ENCODE measurements around the gene GHRH.

GHRH gene

DNA sequence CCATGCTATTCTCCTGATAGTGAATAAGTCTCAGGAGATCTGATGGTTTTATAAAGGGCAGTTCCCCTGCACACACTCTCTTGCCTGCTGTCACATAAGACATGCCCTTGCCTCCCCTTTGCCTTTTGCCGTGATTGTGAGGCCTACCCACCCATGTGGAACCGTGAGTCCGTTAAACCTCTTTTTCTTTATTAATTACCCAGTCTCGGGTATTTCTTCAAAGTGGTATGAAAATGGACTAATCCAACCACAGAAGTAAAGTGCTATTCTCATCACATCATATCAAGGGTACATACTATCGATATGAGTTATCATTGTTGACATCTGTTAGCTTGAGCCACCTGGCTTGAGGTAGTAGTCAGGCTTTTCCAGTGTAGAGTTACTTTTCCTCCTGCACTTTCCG is 30.1 kb upstream of the GHRH start:
- no peak for DNase-seq (ENCODE audit: low read depth in 2 of 2, low spot score in 1 of 2)

GRCh38 chr20:37290158-37290810 is 28.7 kb upstream of the GHRH start:
- DNase-seq (ENCODE audit: low read depth in 2 of 2, low spot score in 1 of 2): no peak

- no peak for DNase-seq (ENCODE audit: low read depth in 2 of 2, low spot score in 1 of 2)
Measured at GRCh38 chr20:37288091-37288490, 26.5 kb upstream of the GHRH start.

DNA sequence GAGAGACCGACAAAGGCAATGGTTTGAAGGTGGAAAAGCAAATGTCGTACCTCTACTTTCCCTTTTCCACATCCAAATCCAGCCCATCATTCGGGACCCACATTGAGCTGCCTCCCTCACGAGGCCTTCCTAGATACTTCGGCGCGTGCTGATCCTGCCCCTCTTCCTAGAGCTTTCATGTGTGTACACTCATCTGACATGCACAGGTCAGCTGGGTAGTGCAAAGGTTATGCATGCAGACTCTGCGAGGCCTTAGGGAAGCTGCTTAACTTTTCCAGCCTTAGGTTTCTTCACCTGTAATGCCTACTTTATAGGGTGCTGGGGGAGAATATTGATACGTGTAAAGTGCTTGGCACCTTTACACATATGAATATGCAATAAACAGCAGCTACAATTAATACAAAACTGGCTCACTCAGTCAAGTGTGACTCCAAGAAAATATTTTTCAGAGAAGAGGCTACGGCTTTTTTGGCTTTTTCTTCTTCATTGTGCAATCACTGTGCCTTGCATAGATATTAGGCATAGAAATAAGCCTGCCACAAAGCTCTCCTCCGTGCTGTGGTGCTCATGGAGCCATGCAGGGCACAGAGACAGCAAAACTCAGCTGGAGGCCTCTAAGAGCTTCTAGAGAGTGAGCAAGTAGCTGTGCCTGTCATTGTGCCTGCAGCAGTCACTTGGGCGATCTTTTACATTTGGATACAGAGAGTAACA is 24.2 kb upstream of the GHRH start:
- no peak for DNase-seq (ENCODE audit: low read depth in 2 of 2, low spot score in 1 of 2)

- DNase-seq (ENCODE audit: low read depth in 2 of 2, low spot score in 1 of 2): no peak
Measured at GRCh38 chr20:37284691-37285161, 23.1 kb upstream of the GHRH start.

- DNase-seq (ENCODE audit: low read depth in 2 of 2, low spot score in 1 of 2): no peak
Measured at GRCh38 chr20:37283530-37284195, 22.0 kb upstream of the GHRH start.

GRCh38 chr20:37282556-37282955 is 20.9 kb upstream of the GHRH start:
- DNase-seq (ENCODE audit: low read depth in 2 of 2, low spot score in 1 of 2): no peak

DNA sequence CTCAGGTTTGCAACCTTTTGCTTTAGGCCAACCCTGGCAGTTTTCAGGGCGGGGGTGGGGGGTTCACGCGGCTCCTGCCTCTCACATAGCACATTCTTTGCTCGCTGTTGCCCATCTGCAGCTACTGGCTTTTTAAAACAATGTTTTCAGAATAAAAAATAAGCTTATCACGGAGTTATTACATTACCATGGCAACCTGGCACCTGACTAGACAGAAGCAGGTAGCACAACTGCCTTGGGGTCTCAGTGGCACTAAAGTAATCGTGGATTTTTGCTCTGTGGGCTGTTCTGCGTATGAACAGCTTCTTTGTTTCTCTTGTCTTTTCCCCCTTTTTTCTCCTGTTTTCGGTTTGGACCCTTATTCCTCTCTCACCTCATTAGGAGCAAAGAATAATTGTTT is 18.8 kb upstream of the GHRH start:
- DNase-seq (ENCODE audit: low read depth in 2 of 2, low spot score in 1 of 2): no peak

GRCh38 chr20:37279820-37280219 is 18.2 kb upstream of the GHRH start:
- DNase-seq (ENCODE audit: low read depth in 2 of 2, low spot score in 1 of 2): no peak

- no peak for DNase-seq (ENCODE audit: low read depth in 2 of 2, low spot score in 1 of 2)
Measured at GRCh38 chr20:37278966-37279590, 17.5 kb upstream of the GHRH start.

GRCh38 chr20:37277253-37277593 is 15.6 kb upstream of the GHRH start:
- no peak for DNase-seq (ENCODE audit: low read depth in 2 of 2, low spot score in 1 of 2)

DNA sequence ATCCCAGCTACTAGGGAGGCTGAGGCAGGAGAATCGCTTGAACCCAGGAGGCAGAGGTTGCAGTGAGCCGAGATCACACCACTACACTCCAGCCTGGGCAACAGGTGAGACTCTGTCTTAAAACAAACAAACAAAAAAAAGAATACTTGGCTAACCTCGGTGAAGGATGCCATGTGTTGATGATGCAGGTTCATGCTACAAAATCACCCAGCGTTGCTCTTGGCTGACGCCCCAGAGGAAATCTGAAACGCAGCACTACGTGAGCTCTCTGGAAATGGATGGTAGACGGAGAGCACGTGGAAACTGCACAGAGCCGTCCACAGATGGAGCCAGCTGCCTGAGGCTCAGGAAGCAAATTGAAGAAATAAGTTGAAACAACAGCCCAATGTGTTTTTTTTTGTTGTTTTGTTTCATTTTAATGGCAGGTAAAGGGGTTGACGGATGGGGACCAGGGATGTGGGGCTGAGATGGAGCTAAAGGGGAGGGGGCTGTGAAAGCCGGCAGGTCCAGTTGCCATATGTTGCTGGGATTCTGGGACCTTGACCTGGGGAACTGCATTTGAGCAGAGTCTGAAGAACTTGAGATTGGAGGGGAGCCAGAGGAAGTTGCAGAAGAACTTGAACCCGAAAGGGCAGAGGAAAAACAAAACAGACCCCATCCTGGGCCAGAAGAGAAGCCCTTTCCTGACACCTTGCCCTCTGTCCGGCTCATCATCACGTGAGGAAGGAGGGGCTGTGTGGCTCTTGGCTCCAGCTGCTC is 15.1 kb upstream of the GHRH start:
- no peak for DNase-seq (ENCODE audit: low read depth in 2 of 2, low spot score in 1 of 2)

DNA sequence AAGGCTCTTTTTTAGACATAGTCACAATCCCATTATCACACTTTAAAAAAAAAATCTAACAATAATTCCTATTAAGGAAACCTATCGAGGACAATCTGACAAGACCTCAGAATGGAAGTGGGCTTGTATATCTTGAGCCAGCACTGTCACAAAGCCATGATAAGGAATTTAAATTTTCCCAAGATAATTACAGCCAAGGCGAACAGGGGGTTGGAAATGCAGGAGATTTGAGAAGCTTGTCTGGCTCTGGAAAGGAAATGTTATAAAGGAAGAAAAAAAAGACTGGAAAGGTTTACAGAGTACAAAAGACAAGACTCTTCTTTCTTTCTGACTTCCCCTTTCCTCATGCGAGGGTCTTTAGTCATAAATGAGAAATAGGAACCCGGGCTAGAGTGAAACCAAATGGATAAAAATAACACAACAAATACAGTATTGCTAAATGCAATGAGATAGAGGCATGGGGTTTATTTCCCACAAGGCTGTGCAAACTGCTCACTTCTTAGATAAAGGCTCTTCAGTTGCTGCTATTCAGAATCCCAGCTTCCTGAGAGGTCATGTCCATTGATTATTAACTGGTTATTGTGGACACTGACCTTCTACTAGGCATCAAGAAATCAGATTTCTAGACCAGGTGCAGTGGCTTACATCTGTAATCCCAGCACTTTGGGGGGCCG is 13.4 kb upstream of the GHRH start:
- DNase-seq (ENCODE audit: low read depth in 2 of 2, low spot score in 1 of 2): no peak

GRCh38 chr20:37273988-37274387 is 12.4 kb upstream of the GHRH start:
- no peak for DNase-seq (ENCODE audit: low read depth in 2 of 2, low spot score in 1 of 2)

GRCh38 chr20:37271421-37271768 is 9.8 kb upstream of the GHRH start:
- DNase-seq (ENCODE audit: low read depth in 2 of 2, low spot score in 1 of 2): no peak

DNA sequence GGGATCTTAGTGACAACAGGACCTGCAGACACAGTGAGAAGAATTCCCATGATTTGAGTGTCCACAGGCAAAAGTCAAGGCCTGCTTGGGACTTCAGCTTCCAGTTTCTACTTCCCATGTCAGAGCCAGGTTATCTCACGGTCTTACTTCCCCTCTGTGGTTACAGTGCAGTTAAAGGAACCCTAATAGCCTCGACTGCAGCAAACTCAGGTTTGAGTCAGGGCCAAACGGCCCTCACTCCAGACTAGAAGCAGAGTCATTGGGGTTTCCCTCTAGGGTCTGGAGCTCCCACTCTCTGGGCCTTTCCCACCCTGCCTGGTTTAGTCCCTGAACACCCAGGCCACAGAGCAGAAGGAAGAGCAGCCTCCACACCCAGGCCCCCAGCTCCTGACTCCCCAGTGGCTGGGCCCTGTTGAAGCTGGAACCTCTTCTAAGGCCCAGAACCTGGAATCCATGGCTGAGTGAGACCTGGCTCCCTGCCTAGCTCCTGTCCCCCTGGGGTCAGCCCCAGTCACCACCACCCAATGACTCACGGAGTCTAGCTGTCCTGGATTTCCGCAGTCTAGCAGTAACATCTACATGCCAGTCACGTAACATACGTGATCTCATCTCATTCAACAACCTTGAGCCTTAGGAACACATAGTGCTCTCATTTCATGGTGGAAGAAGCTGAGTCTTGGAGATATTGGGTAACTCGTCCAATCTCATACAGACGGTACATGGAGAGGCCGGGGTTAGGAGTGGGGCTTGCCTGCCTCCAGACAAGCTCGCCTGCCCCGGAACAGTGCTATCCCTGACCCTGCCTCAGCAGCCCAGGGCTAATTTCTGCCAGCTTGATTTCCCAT is 9.2 kb upstream of the GHRH start:
- no peak for DNase-seq (ENCODE audit: low read depth in 2 of 2, low spot score in 1 of 2)

DNA sequence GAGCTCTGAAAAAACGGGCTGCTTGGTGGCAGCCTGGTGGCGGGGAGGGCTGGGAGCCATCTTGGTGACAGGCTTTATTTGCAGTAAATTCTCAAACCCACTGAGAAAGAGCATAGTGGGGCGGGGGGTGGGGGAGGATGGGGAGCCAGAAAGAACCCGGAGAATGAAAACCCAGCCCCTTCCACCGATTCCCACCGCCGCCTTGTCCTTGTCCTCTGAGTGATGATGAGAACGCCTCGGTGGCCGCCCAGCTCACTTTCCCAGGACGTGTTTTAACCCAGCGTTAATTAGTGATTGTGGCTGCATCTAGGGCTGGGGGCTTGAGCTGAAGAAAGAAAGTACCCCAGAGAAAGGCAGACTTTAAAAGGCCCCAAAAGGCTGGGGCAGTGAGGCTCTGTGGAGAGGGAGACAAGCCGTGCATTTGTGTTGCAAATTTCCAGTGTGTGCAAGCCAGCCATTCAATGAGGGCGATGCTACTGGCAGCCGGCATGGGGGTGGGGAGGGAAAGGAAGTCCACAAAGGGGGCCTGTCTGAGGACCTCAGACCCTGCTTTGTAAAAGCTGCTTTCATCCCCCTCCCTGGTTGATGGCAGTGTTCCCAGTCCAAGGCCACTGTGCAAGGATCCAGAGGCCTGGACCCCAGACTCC is 6.2 kb upstream of the GHRH start:
- no peak for DNase-seq (ENCODE audit: low read depth in 2 of 2, low spot score in 1 of 2)

DNA sequence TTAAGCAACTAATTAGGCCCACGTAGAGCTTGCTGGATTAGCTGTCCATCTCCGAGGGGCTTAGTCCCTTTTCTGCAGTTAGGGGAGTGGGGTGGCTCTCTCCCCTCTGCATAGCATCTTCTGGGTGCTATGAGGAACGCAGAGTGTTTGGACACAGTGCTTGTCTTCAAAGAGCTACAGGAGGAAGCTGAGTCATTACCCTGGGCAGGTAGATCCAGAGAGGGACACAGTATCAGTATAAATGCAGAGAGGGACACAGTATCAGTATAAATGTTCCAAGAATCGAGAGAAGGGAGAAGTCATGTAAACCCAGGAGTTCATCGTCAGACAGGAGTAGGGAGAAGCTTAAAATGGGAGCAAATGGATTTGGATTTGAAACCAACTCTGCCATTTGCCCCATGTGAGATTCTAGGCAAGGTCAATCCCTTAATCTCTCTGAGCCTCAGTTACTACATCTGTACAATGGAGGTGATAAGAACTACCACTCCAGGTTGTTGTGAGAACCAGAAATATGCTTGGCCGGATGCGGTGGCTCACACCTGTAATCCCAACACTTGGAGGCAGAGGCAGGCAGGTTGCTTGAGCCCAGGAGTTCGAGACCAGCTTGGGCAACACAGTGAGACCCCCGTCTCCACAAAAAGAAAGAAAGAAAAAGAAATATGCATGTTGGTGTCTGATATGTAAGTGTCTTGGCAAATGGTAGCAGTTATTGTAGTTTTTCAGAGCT is 5.5 kb upstream of the GHRH start:
- DNase-seq (ENCODE audit: low read depth in 2 of 2, low spot score in 1 of 2): no peak

- DNase-seq (ENCODE audit: low read depth in 2 of 2, low spot score in 1 of 2): no peak
Measured at GRCh38 chr20:37265152-37265551, 3.5 kb upstream of the GHRH start.
